GM21367 (cell line): ENCODE results near the gene NPNT.
"Not testable (repeated sequence)": the region's sequence is repeated elsewhere in the genome, so short reads cannot be mapped to it uniquely, and the experiment has no call there.

Experiments
- ATAC-seq: cut with Tn5 transposase; IDR thresholded peaks from one replicate; pipeline ENCODE4 v1.9.1; 2021; ENCODE audit not compliant: unreplicated experiment

The NPNT gene

GRCh38 chr4:105894660-105895582, at the start of gene NPNT:
Gene NPNT, plus strand, starts transcription at chr4:105895471. Its CDS starts 182 bp downstream, at chr4:105895653.
- peak; percentile 37 for ATAC-seq

GRCh38 chr4:105845559-105845958, 49.7 kb upstream of the NPNT start:
- no peak for ATAC-seq

DNA sequence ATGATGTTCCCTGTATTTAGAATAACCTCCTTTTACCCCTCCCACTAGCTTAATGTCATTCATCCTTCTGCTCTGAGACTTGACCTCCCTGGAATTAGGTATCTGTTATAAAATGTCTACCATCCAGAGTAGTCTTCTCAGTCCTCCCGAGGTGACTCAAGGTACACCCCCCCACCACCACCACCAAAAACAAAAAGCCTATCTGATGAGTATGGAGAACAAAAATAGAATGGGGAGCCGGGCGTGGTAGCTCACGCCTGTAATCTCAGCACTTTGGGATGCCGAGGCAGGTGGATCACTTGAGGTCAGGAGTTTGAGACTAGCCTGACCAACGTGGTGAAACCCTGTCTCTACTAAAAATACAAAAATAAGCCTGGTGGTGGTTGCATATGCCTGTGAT, 46.9 kb upstream of the NPNT start:
- not testable (repeated sequence) for ATAC-seq

DNA sequence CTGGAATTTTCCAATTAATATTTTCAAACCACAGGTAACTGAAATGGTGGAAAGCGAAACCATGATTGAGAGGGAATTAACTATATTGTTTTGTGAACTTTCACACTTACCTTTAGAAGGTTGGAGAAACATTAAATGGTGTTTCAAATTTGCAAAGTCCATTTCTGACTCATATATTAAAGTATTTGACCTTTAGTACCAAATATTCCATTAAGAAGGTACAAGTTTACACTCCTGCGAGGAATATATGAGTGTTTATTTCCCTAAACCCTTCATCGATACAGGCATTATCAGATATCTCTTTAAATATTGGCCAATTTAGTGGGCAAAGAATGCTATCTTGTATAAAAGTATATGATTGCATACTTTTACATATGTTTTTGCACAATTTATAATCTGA, 44.1 kb upstream of the NPNT start:
- ATAC-seq = no peak

DNA sequence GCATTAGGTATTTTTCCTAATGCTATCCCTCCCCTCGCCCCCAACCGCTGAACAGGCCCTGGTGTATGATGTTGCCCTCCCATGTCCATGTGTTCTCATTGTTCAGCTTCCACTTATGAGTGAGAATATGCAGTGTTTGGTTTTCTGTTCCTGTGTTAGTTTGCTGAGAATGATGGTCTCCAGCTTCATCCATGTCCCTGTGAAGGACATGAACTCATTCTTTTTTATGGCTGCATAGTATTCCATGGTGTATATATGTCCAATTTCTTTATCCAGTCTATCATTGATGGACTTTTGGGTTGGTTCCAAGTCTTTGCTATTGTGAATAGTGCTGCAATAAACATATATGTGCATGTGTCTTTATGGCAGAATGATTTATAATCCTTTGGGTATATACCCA, 43.0 kb upstream of the NPNT start:
- not testable (repeated sequence) for ATAC-seq

GRCh38 chr4:105858466-105859040, 36.7 kb upstream of the NPNT start:
- ATAC-seq = no peak

- ATAC-seq = no peak
Measured at GRCh38 chr4:105859233-105859632, 36.0 kb upstream of the NPNT start.

DNA sequence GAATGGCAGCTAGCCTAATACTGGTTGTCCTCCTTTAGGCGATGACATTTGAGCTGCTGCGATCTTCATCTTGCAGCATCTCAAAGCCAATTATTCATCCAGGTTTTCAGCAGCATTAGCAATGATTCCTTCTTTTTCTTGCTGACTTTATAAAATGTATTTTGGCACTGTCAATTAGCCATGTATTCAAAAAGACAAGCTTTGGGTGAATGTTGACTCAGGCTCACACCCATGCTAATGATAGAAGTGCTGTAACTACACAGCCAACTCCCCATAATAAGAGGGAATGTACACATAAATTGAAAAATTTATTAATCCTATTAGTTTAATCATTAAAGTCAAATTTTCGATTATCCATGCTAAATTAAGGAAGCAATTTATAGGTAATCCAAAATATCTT, 24.3 kb upstream of the NPNT start:
- ATAC-seq = no peak

DNA sequence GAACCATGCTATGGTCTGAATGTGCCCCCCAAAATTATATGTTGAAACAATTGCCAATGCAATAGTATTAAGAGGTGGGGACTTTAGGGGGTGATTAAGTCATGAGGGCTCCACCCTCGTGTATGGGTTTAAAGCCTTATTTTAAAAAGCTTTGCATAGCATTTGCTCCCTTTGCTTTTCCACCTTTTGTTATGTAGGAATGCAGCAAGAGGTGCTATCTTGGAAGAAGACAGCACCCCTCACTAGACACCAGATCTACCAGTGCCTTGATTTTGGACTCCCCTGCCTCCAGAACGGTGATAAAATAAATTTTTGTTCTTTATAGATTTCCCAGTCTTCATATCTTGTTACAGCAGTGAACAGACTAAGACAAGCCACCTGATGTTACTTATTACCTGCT, 23.3 kb upstream of the NPNT start:
- no peak for ATAC-seq

- no peak for ATAC-seq
Measured at GRCh38 chr4:105875233-105875632, 20.0 kb upstream of the NPNT start.

- no peak for ATAC-seq
Measured at GRCh38 chr4:105878668-105879067, 16.6 kb upstream of the NPNT start.

GRCh38 chr4:105887508-105887907, 7.8 kb upstream of the NPNT start:
- no peak for ATAC-seq

DNA sequence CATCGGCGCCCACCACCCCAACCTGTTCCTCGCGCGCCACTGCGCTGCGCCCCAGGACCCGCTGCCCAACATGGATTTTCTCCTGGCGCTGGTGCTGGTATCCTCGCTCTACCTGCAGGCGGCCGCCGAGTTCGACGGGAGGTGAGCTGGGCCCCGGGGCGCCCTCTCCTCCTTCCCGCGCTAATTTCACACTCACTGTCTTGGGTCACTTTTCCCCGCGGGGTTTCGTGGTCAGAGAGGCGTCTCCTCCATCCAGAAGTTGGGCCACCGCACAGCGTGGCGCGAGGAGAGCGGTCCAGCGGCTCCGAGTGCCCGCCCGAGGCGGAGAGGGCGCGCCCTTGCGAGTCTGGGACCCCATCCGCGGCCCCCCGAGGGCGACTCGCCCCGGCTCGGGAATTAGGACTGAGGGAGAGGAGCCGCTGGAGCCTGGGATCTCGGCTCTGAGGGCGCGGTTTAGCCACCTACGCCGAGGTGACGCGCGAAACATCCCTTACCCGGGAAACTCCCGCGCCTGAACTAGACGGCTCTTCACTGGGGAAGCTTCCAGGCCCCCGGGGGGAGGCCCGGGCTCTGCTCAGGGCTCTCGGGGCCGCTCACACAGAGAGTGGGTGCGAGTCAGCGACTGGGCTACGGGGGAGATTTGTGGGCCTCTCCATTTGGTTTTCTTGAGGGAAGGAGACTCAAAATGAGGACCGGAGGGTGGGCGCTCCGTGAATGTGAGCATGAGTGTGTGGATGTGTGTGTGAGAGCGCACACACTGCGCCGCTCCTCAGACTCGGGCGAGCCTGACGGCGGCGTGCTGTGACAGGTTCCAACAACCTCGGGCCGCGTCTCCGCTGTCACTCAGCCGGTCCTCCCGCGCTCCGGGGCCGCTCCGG, 551 bp downstream of the NPNT start:
- peak; percentile 40 for ATAC-seq

DNA sequence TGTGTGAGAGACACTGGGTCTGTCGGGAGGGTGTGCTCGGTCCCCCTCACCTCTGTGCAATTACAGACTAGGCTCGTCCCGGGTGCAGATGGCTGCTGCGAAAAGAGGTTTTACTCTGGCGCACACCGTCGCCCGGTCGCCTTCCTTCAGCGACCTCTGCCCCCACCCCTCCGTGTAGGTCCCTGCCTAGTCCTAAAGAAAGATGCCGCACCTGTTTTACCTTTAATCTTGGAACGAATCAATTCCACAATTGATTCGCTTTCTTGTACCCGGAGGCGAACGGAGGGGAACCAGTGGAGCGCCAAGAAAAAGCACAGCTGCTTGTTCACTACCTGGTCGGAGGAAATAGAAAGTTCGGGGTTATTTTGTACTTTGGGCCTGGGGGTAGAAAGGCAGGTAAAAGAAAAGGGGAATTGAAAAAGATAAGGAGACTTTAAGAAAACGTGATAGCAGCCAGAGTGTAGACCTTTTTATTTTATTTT, 1.2 kb downstream of the NPNT start:
- no peak for ATAC-seq

- ATAC-seq = no peak
Measured at GRCh38 chr4:105896984-105897775, 1.9 kb downstream of the NPNT start.

- no peak for ATAC-seq
Measured at GRCh38 chr4:105900541-105900940, 5.3 kb downstream of the NPNT start.

GRCh38 chr4:105902550-105903262, 7.4 kb downstream of the NPNT start:
- ATAC-seq = no peak

GRCh38 chr4:105909787-105910281, 14.6 kb downstream of the NPNT start:
- ATAC-seq = no peak

DNA sequence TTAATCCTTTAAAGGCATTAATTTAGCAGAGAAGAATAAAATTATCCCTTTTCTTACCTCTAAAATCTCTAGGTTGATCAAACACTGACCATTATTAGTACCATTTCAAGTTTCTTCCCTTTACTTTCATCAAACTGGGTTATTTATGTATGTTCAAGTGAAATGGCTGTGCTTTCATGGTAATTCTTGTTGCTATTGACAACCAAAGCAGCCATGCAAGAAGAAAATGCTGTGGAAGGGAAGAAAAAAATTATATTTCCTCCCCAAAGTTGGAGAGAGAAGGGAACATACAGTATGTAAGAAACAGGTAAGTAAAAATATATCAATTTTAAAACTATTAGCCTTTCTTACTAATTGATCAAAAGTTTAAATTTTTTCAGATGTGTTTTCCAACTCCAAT, 16.2 kb downstream of the NPNT start:
- no peak for ATAC-seq

DNA sequence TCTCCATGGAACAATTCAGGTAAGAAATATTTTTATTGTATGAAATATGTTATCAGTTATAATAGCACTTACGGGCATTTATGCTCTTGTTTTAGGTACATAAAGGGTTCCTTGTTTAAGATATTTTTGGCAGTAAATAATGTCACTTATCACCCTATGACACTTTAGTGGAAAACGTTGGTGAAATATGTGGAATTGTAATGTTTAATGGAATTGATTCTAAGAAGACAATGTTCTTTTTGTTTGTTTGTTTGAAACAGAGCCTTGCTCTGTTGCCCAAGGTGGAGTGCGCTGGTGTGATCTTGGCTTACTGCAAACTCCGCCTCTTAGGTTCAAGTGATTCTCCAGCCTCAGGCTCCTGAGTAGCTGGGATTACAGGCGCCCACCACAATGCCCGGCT, 17.4 kb downstream of the NPNT start:
- no peak for ATAC-seq
